Activated T-helper 17 cell treated with anti-CD3 and anti-CD28 coated beads, Interleukin-2, amount 50 U/mL, for 72 hours (primary cell): ENCODE data around the gene CCDC195. TPM values are rescaled to one million over a fixed set of nuclear protein-coding genes. Genes with fewer than 3 reads are reported as not detected.

ENCODE experiments used
- ATAC-seq: fragments of 150-1000 bp; cut with Tn5 transposase; replicated peaks from 2 replicates; pipeline ENCODE4 v1.10.0; 2021; ENCODE audit warnings: mild to moderate bottlenecking, moderate library complexity
- H3K27ac Mint-ChIP-seq: one replicate; pipeline ENCODE4 v1.8.0; 2022; ENCODE audit warnings: mixed read lengths
- H3K27me3 Mint-ChIP-seq: one replicate; pipeline ENCODE4 v1.8.0; 2022; ENCODE audit warnings: mixed read lengths
- H3K36me3 Mint-ChIP-seq: one replicate; pipeline ENCODE4 v1.8.0; 2022; ENCODE audit warnings: low read depth, mild to moderate bottlenecking, mixed read lengths
- H3K4me1 Mint-ChIP-seq: one replicate; pipeline ENCODE4 v1.8.0; 2022; ENCODE audit warnings: mixed read lengths
- H3K4me3 Mint-ChIP-seq: one replicate; pipeline ENCODE4 v1.8.0; 2022; ENCODE audit warnings: mild to moderate bottlenecking, mixed read lengths
- H3K9me3 Mint-ChIP-seq: one replicate; pipeline ENCODE4 v1.8.0; 2022; ENCODE audit warnings: mixed read lengths
- total RNA-seq, 2 donors: library from RNA; stranded (reverse); gene quantifications; one replicate each; pipeline ENCODE4 v1.2.3, GENCODE V29; 2022

The CCDC195 gene
- not detected for total RNA-seq

DNA sequence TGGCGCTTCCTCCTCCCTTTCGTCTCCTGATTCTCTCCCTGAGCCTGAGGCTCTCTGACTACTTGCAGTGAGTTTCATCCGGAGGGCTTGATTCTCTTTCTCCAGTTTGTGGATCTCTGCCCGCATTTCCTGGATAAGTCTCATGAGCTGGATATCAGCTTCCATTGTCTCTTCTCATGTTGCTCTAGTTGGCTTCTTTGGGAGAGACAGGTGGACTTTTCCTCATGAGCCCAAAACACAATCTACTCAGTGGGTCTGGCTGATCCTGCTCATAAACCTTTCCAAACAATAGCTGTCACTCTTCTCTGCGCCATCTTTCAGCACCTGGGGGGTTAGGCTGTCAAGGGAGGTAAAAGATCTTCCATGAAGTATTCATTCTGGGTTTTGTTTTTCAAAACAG, at the start of gene CCDC195:
Gene CCDC195, minus strand, starts transcription at position 165 of the 400 bp plus-strand sequence. Its CDS starts 0 bp downstream, at position 165.
- H3K36me3 Mint-ChIP-seq: no peaks in the 10 kb centered on the region
- peaks cover 23% of the 10 kb centered on the region for H3K27me3 Mint-ChIP-seq
- H3K27ac Mint-ChIP-seq: no peak within 1 kb of the TSS
- H3K4me3 Mint-ChIP-seq: no peak within 1 kb of the TSS
- H3K4me1 Mint-ChIP-seq: no peaks in the 10 kb centered on the region
- no peak for ATAC-seq
- H3K9me3 Mint-ChIP-seq: peaks cover 5% of the 10 kb centered on the region

- H3K4me3 Mint-ChIP-seq: peak overlapping the region; percentile 18
- peak overlapping the region; percentile 74 for H3K27ac Mint-ChIP-seq
- H3K36me3 Mint-ChIP-seq: peaks cover 100% of the 10 kb centered on the region
- peak; percentile 68 for ATAC-seq
- H3K9me3 Mint-ChIP-seq: no peaks in the 10 kb centered on the region
- H3K4me1 Mint-ChIP-seq: peaks cover 10% of the 10 kb centered on the region
- no peaks in the 10 kb centered on the region for H3K27me3 Mint-ChIP-seq
These were observed 48.5 kb upstream of the CCDC195 start for GRCh38 chr2:224764565-224765236.

DNA sequence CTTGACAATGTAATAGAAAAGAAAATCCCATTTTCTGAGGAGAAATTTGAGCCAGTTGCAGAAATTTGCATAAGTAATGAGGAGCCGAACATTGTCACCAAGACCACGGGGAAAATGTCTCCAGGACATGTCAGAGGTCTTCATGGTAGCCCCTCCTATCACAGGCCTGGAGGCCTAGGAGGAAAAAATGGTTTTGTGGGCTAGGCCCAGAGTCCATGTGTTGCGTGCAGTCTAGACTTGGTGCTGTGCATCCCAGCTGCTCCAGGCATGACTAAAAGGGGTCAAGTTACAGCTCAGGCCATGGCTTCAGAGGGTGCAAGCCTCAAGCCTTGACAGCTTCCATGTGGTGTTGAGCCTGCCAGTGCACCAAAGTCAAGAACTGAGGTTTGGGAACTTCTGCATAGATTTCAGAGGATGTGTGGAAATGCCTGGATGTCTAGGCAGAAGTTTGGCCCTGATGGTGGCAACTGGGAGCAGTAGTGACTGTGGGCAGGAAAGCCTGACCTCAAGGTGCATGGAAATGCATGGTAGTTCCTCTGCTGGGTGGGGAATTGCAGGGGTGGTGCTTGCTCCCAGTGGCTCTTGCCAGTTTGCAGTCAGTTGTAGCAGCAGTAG, 41.9 kb upstream of the CCDC195 start:
- Mint-ChIP-seq H3K9me3 (peaks cover 13% of the 10 kb centered on the region), H3K27me3 (no peaks in the 10 kb centered on the region), H3K4me1 (no peaks in the 10 kb centered on the region), H3K36me3 (peaks cover 54% of the 10 kb centered on the region), H3K4me3 (no peak overlapping the region), H3K27ac (no peak overlapping the region)
- no peak for ATAC-seq

- no peak overlapping the region for H3K27ac Mint-ChIP-seq
- peaks cover 11% of the 10 kb centered on the region for H3K9me3 Mint-ChIP-seq
- H3K4me3 Mint-ChIP-seq: no peak overlapping the region
- no peaks in the 10 kb centered on the region for H3K27me3 Mint-ChIP-seq
- peaks cover 13% of the 10 kb centered on the region for H3K36me3 Mint-ChIP-seq
- peaks cover 4% of the 10 kb centered on the region for H3K4me1 Mint-ChIP-seq
- no peak for ATAC-seq
These were observed 37.8 kb upstream of the CCDC195 start for GRCh38 chr2:224753743-224754540.

- ATAC-seq: no peak
- H3K36me3 Mint-ChIP-seq: no peaks in the 10 kb centered on the region
These were observed 36.0 kb upstream of the CCDC195 start for GRCh38 chr2:224751996-224752698.

GRCh38 chr2:224749136-224749535, 33.0 kb upstream of the CCDC195 start:
- Mint-ChIP-seq H3K27ac (no peak overlapping the region), H3K4me1 (peaks cover 4% of the 10 kb centered on the region), H3K36me3 (no peaks in the 10 kb centered on the region), H3K9me3 (no peaks in the 10 kb centered on the region), H3K4me3 (no peak overlapping the region), H3K27me3 (peaks cover 9% of the 10 kb centered on the region)
- no peak for ATAC-seq

More at GRCh38 chr2:224751996-224752698, 36.0 kb upstream of the CCDC195 start:
- H3K27me3 Mint-ChIP-seq: peaks cover 7% of the 10 kb centered on the region
- peaks cover under 1% of the 10 kb centered on the region for H3K9me3 Mint-ChIP-seq
- H3K27ac Mint-ChIP-seq: peak overlapping the region; percentile 65
- peaks cover 4% of the 10 kb centered on the region for H3K4me1 Mint-ChIP-seq
- H3K4me3 Mint-ChIP-seq: no peak overlapping the region

GRCh38 chr2:224747765-224748164, 31.6 kb upstream of the CCDC195 start:
- Mint-ChIP-seq H3K9me3 (no peaks in the 10 kb centered on the region), H3K4me1 (peaks cover 4% of the 10 kb centered on the region), H3K4me3 (no peak overlapping the region), H3K36me3 (no peaks in the 10 kb centered on the region), H3K27ac (no peak overlapping the region), H3K27me3 (peaks cover 9% of the 10 kb centered on the region)
- no peak for ATAC-seq

DNA sequence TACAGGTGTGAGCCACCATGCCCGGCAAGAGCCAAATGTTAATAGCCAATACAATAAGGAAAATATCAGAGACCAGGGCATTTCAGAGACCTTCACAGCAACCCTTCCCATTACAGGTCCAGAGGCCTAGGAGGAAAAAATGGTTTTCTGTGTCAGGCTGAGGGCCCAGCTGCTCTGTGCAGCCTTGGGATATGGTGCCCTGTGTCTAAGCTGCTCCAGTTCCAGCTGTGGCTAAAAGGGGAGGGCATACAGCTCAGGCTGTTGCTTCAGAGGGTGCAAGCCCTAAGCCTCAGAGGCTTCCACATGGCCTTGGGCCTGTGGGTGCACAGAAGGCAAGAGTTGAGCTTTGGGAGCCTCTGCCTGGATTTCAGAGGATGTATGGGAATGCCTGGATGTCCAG, 20.1 kb upstream of the CCDC195 start:
- no peak for ATAC-seq

GRCh38 chr2:224734949-224735348, 18.8 kb upstream of the CCDC195 start:
- H3K27ac Mint-ChIP-seq: no peak overlapping the region
- no peaks in the 10 kb centered on the region for H3K4me1 Mint-ChIP-seq
- H3K9me3 Mint-ChIP-seq: peaks cover 15% of the 10 kb centered on the region
- H3K4me3 Mint-ChIP-seq: no peak overlapping the region
- H3K36me3 Mint-ChIP-seq: no peaks in the 10 kb centered on the region
- no peaks in the 10 kb centered on the region for H3K27me3 Mint-ChIP-seq
- no peak for ATAC-seq

More for the DNA sequence above, 20.1 kb upstream of the CCDC195 start:
- H3K27ac Mint-ChIP-seq: no peak overlapping the region
- H3K27me3 Mint-ChIP-seq: no peaks in the 10 kb centered on the region
- peaks cover 15% of the 10 kb centered on the region for H3K9me3 Mint-ChIP-seq
- no peak overlapping the region for H3K4me3 Mint-ChIP-seq
- no peaks in the 10 kb centered on the region for H3K36me3 Mint-ChIP-seq
- H3K4me1 Mint-ChIP-seq: no peaks in the 10 kb centered on the region

DNA sequence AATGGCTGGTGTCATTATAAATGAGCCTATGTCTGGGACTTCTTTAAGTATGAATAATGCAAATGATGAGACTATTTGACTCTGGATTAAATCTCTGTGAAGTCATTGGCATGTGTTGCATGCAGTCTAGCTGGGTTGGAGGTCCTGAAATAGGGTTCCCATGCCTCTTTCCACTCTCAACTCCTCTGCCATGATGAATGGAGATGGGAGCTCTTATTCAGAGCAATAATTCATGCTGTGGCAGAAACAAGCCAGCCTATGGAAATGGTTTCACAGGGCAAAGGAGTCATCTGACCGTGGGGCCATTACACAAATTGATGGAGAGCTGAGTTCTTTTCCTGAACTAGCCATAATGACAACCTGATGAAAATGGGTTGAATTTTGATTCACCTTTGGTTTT, 15.5 kb upstream of the CCDC195 start:
- Mint-ChIP-seq H3K27ac (no peak overlapping the region), H3K4me1 (no peaks in the 10 kb centered on the region), H3K9me3 (peaks cover 6% of the 10 kb centered on the region), H3K4me3 (no peak overlapping the region), H3K36me3 (no peaks in the 10 kb centered on the region), H3K27me3 (no peaks in the 10 kb centered on the region)
- no peak for ATAC-seq

GRCh38 chr2:224729435-224729834, 13.3 kb upstream of the CCDC195 start:
- H3K9me3 Mint-ChIP-seq: no peaks in the 10 kb centered on the region
- ATAC-seq: no peak
- H3K27me3 Mint-ChIP-seq: peaks cover 5% of the 10 kb centered on the region
- H3K4me3 Mint-ChIP-seq: no peak overlapping the region
- H3K27ac Mint-ChIP-seq: no peak overlapping the region
- H3K4me1 Mint-ChIP-seq: no peaks in the 10 kb centered on the region
- H3K36me3 Mint-ChIP-seq: no peaks in the 10 kb centered on the region

DNA sequence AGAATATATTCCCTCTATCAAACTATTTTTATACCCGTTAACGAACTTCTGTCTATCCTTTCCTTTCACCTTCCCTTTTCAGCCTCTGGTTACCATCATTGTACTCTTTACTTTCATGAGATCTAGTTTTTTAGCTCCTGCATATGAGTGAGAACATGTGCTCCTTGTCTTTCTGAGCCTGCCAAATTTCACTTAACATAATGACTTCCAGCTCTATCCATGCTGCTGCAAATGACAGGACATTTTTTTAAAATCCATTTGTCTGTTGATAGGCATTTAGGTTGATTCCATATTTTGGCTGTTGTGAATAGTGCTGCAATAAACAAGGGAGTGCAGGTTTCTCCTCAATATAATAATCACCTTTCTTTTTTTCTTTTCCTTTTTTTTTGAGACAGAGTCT, 8.2 kb upstream of the CCDC195 start:
- H3K4me1 Mint-ChIP-seq: no peaks in the 10 kb centered on the region
- no peak for ATAC-seq
- H3K4me3 Mint-ChIP-seq: no peak overlapping the region
- no peak overlapping the region for H3K27ac Mint-ChIP-seq
- peaks cover 9% of the 10 kb centered on the region for H3K27me3 Mint-ChIP-seq
- no peaks in the 10 kb centered on the region for H3K9me3 Mint-ChIP-seq
- no peaks in the 10 kb centered on the region for H3K36me3 Mint-ChIP-seq

GRCh38 chr2:224723586-224724217, 7.5 kb upstream of the CCDC195 start:
- H3K9me3 Mint-ChIP-seq: no peaks in the 10 kb centered on the region
- no peaks in the 10 kb centered on the region for H3K36me3 Mint-ChIP-seq
- no peak overlapping the region for H3K4me3 Mint-ChIP-seq
- H3K27ac Mint-ChIP-seq: no peak overlapping the region
- peak; percentile 50 for ATAC-seq
- no peaks in the 10 kb centered on the region for H3K4me1 Mint-ChIP-seq
- peaks cover 9% of the 10 kb centered on the region for H3K27me3 Mint-ChIP-seq

DNA sequence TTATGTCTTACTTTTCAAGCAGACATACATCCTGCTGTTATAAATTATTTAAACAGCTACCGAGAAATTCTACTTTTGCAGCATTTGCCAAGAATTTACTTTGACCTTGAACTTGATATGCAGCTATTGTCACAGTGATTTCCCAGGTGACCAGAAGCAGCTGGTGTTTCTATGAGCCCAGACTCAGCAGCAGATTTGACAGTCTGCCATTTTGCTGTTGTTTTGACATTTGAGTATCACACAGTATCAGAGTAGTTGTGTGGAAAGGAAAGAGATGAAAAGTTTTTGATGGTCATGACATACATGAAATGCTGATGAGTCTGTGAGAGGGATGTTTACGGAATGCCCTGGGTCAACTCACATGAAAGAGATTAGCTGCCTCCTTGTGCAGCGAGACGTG, 6.6 kb upstream of the CCDC195 start:
- Mint-ChIP-seq H3K9me3 (no peaks in the 10 kb centered on the region), H3K36me3 (no peaks in the 10 kb centered on the region), H3K27me3 (peaks cover 9% of the 10 kb centered on the region), H3K4me3 (no peak overlapping the region), H3K4me1 (no peaks in the 10 kb centered on the region), H3K27ac (no peak overlapping the region)
- ATAC-seq: no peak
